CD4-positive, alpha-beta T cell treated with Interleukin-17A for 4 hours (primary cell): ENCODE results near the gene KIAA0586.
"Not testable (repeated sequence)": the region's sequence is repeated elsewhere in the genome, so short reads cannot be mapped to it uniquely, and the experiment has no call there.

Source experiments
- DNase-seq: peaks from one replicate; pipeline ENCODE4 v3.0.0-alpha.2; 2020; ENCODE audit warnings: mixed read lengths

Gene KIAA0586

GRCh38 chr14:58553959-58554358, 126.4 kb downstream of the KIAA0586 start:
- no peak for DNase-seq

- DNase-seq = no peak
Observed at GRCh38 chr14:58555647-58556046, 128.1 kb downstream of the KIAA0586 start.

GRCh38 chr14:58557242-58557641, 129.7 kb downstream of the KIAA0586 start:
- DNase-seq = no peak

GRCh38 chr14:58560208-58560607, 132.7 kb downstream of the KIAA0586 start:
- no peak for DNase-seq

GRCh38 chr14:58562141-58562540, 134.6 kb downstream of the KIAA0586 start:
- no peak for DNase-seq

- DNase-seq = no peak
Observed at GRCh38 chr14:58563978-58564377, 136.5 kb downstream of the KIAA0586 start.

- no peak for DNase-seq
Observed at GRCh38 chr14:58565832-58566231, 138.3 kb downstream of the KIAA0586 start.

GRCh38 chr14:58566979-58567378, 139.5 kb downstream of the KIAA0586 start:
- DNase-seq = no peak

- DNase-seq = no peak
Observed at GRCh38 chr14:58568322-58568721, 140.8 kb downstream of the KIAA0586 start.

GRCh38 chr14:58571256-58571655, 143.7 kb downstream of the KIAA0586 start:
- no peak for DNase-seq

GRCh38 chr14:58571769-58572472, 144.4 kb downstream of the KIAA0586 start:
- DNase-seq = peak; percentile 61

GRCh38 chr14:58572473-58572853, 144.9 kb downstream of the KIAA0586 start:
- DNase-seq = peak; percentile 19

- DNase-seq = no peak
Observed at GRCh38 chr14:58572863-58573262, 145.3 kb downstream of the KIAA0586 start.

GRCh38 chr14:58574623-58575022, 147.1 kb downstream of the KIAA0586 start:
- no peak for DNase-seq

GRCh38 chr14:58575956-58576355, 148.4 kb downstream of the KIAA0586 start:
- DNase-seq = no peak

- not testable (repeated sequence) for DNase-seq
Observed at GRCh38 chr14:58580035-58580434, 152.5 kb downstream of the KIAA0586 start.

- not testable (repeated sequence) for DNase-seq
Observed at GRCh38 chr14:58581389-58581788, 153.9 kb downstream of the KIAA0586 start.

GRCh38 chr14:58584383-58584782, 156.9 kb downstream of the KIAA0586 start:
- no peak for DNase-seq

GRCh38 chr14:58587271-58587670, 159.8 kb downstream of the KIAA0586 start:
- DNase-seq = no peak

GRCh38 chr14:58588321-58588720, 160.8 kb downstream of the KIAA0586 start:
- DNase-seq = not testable (repeated sequence)

GRCh38 chr14:58593977-58594376, 166.5 kb downstream of the KIAA0586 start:
- DNase-seq = no peak

GRCh38 chr14:58597041-58597440, 169.5 kb downstream of the KIAA0586 start:
- no peak for DNase-seq

GRCh38 chr14:58598028-58598803, 170.7 kb downstream of the KIAA0586 start:
- DNase-seq = peak; percentile 31

- DNase-seq = no peak
Observed at GRCh38 chr14:58598804-58599525, 171.4 kb downstream of the KIAA0586 start.
